ACC112 (cell line): ENCODE data around the gene NEO1.

ENCODE experiments used
- H2AFZ ChIP-seq: fragments of 200-600 bp; sonication (generic); one replicate; pipeline ENCODE4 v1.6.0; 2017; ENCODE audit warnings: antibody characterized with exemption, low read length; ENCODE audit not compliant: unreplicated experiment
- H3K27ac ChIP-seq: fragments of 200-600 bp; sonication (generic); 2 replicates; pipeline ENCODE4 v1.5.1; 2014; ENCODE audit warnings: low read depth, mild to moderate bottlenecking, antibody characterized with exemption, low read length, moderate library complexity
- H3K27me3 ChIP-seq: fragments of 200-600 bp; sonication (generic); 2 replicates; pipeline ENCODE4 v1.6.1; 2014; ENCODE audit warnings: mild to moderate bottlenecking, antibody characterized with exemption, low read length, moderate library complexity, mixed read lengths; ENCODE audit not compliant: insufficient read depth
- H3K36me3 ChIP-seq: fragments of 200-600 bp; sonication (generic); 2 replicates; pipeline ENCODE4 v1.6.1; 2016; ENCODE audit warnings: mild to moderate bottlenecking, antibody characterized with exemption, low read length, moderate library complexity, mixed read lengths; ENCODE audit not compliant: insufficient read depth
- H3K4me1 ChIP-seq: fragments of 200-600 bp; sonication (generic); one replicate; pipeline ENCODE4 v1.6.1; 2016; ENCODE audit warnings: low read length, mixed read lengths; ENCODE audit not compliant: insufficient read depth, unreplicated experiment, control insufficient read depth
- H3K4me3 ChIP-seq: fragments of 200-600 bp; sonication (generic); 2 replicates; pipeline ENCODE4 v1.5.1; 2014; ENCODE audit warnings: mild to moderate bottlenecking, low read depth, low read length
- H3K79me2 ChIP-seq: fragments of 200-600 bp; sonication (generic); one replicate; pipeline ENCODE4 v1.6.0; 2016; ENCODE audit warnings: low read length; ENCODE audit not compliant: control insufficient read depth, unreplicated experiment, insufficient read depth

NEO1 gene

GRCh38 chr15:73015493-73015892, 36.8 kb upstream of the NEO1 start:
- Histone ChIP-seq H2AFZ (no peak overlapping the region), H3K27me3 (peaks cover 2% of the 10 kb centered on the region; the same call in 1 of the 2 replicates), H3K4me3 (no peak overlapping the region), H3K27ac (no peak overlapping the region), H3K4me1 (peaks cover 8% of the 10 kb centered on the region), H3K36me3 (no peaks in the 10 kb centered on the region), H3K79me2 (no peaks in the 10 kb centered on the region)

- peaks cover 8% of the 10 kb centered on the region for H3K4me1 ChIP-seq
- H3K4me3 ChIP-seq, result no peak overlapping the region
- peaks cover 4% of the 10 kb centered on the region; the same call in 1 of the 2 replicates for H3K27me3 ChIP-seq
- H3K27ac ChIP-seq, result no peak overlapping the region
- no peaks in the 10 kb centered on the region for H3K36me3 ChIP-seq
- H2AFZ ChIP-seq, result no peak overlapping the region
- H3K79me2 ChIP-seq, result no peaks in the 10 kb centered on the region
Measured at GRCh38 chr15:73017987-73018386, 34.3 kb upstream of the NEO1 start.

GRCh38 chr15:73019154-73019553, 33.1 kb upstream of the NEO1 start:
- peaks cover 8% of the 10 kb centered on the region for H3K4me1 ChIP-seq
- no peak overlapping the region for H3K27ac ChIP-seq
- no peak overlapping the region for H3K4me3 ChIP-seq
- no peak overlapping the region for H2AFZ ChIP-seq
- peaks cover 4% of the 10 kb centered on the region; the same call in 1 of the 2 replicates for H3K27me3 ChIP-seq
- H3K36me3 ChIP-seq, result no peaks in the 10 kb centered on the region
- no peaks in the 10 kb centered on the region for H3K79me2 ChIP-seq

- Histone ChIP-seq H3K36me3 (no peaks in the 10 kb centered on the region), H2AFZ (no peak overlapping the region), H3K27me3 (peaks cover 4% of the 10 kb centered on the region; the same call in 1 of the 2 replicates), H3K4me1 (peaks cover 8% of the 10 kb centered on the region), H3K27ac (no peak overlapping the region), H3K79me2 (no peaks in the 10 kb centered on the region), H3K4me3 (no peak overlapping the region)
Measured at GRCh38 chr15:73019601-73020146, 32.6 kb upstream of the NEO1 start.

- H3K4me3 ChIP-seq, result no peak overlapping the region
- peaks cover 8% of the 10 kb centered on the region for H3K4me1 ChIP-seq
- H3K36me3 ChIP-seq, result no peaks in the 10 kb centered on the region
- H2AFZ ChIP-seq, result no peak overlapping the region
- H3K27me3 ChIP-seq, result peaks cover 5% of the 10 kb centered on the region; the same call in 1 of the 2 replicates
- H3K79me2 ChIP-seq, result no peaks in the 10 kb centered on the region
- H3K27ac ChIP-seq, result no peak overlapping the region
Measured at GRCh38 chr15:73021139-73021621, 31.1 kb upstream of the NEO1 start.

- Histone ChIP-seq H3K4me1 (peaks cover 8% of the 10 kb centered on the region), H3K4me3 (no peak overlapping the region), H3K36me3 (no peaks in the 10 kb centered on the region), H2AFZ (no peak overlapping the region), H3K27me3 (peaks cover 10% of the 10 kb centered on the region; the same call in 1 of the 2 replicates), H3K79me2 (no peaks in the 10 kb centered on the region), H3K27ac (no peak overlapping the region)
Measured at GRCh38 chr15:73022161-73022560, 30.1 kb upstream of the NEO1 start.

- no peak overlapping the region for H3K27ac ChIP-seq
- no peaks in the 10 kb centered on the region for H3K36me3 ChIP-seq
- H3K27me3 ChIP-seq, result peaks cover 19% of the 10 kb centered on the region; the same call in 1 of the 2 replicates
Measured at GRCh38 chr15:73023071-73023470, 29.2 kb upstream of the NEO1 start.

GRCh38 chr15:73024168-73024567, 28.1 kb upstream of the NEO1 start:
- H3K4me1 ChIP-seq, result no peaks in the 10 kb centered on the region
- H2AFZ ChIP-seq, result no peak overlapping the region
- H3K4me3 ChIP-seq, result no peak overlapping the region
- H3K79me2 ChIP-seq, result no peaks in the 10 kb centered on the region
- no peaks in the 10 kb centered on the region for H3K36me3 ChIP-seq
- peaks cover 24% of the 10 kb centered on the region for H3K27me3 ChIP-seq
- H3K27ac ChIP-seq, result no peak overlapping the region

More at GRCh38 chr15:73023071-73023470, 29.2 kb upstream of the NEO1 start:
- Histone ChIP-seq H3K4me1 (peaks cover 6% of the 10 kb centered on the region), H3K4me3 (no peak overlapping the region), H2AFZ (no peak overlapping the region), H3K79me2 (no peaks in the 10 kb centered on the region)

- Histone ChIP-seq H2AFZ (no peak overlapping the region), H3K4me1 (no peaks in the 10 kb centered on the region), H3K27ac (no peak overlapping the region), H3K4me3 (no peak overlapping the region), H3K36me3 (no peaks in the 10 kb centered on the region), H3K79me2 (no peaks in the 10 kb centered on the region), H3K27me3 (peaks cover 39% of the 10 kb centered on the region)
Measured at GRCh38 chr15:73026511-73027054, 25.7 kb upstream of the NEO1 start.

GRCh38 chr15:73028031-73028430, 24.2 kb upstream of the NEO1 start:
- no peak overlapping the region for H3K27ac ChIP-seq
- no peak overlapping the region for H2AFZ ChIP-seq
- peaks cover 47% of the 10 kb centered on the region for H3K27me3 ChIP-seq

GRCh38 chr15:73028831-73029451, 23.3 kb upstream of the NEO1 start:
- Histone ChIP-seq H3K4me3 (no peak overlapping the region), H3K27ac (no peak overlapping the region), H3K27me3 (peaks cover 47% of the 10 kb centered on the region), H3K36me3 (no peaks in the 10 kb centered on the region), H3K4me1 (no peaks in the 10 kb centered on the region), H2AFZ (no peak overlapping the region), H3K79me2 (no peaks in the 10 kb centered on the region)

More at GRCh38 chr15:73028031-73028430, 24.2 kb upstream of the NEO1 start:
- H3K36me3 ChIP-seq, result no peaks in the 10 kb centered on the region
- H3K4me3 ChIP-seq, result no peak overlapping the region
- H3K79me2 ChIP-seq, result no peaks in the 10 kb centered on the region
- no peaks in the 10 kb centered on the region for H3K4me1 ChIP-seq
